Pulmonary artery endothelial cell (primary cell): ENCODE measurements around the gene HADHA. TPM values are rescaled to one million over a fixed set of nuclear protein-coding genes. Genes with fewer than 3 reads are reported as not detected.
A peak's percentile ranks its signal among the peaks of the same experiment; 100 is the strongest.

Experiments used
- DNase-seq: peaks from one replicate; pipeline ENCODE4 v3.0.0-alpha.2; 2011; ENCODE audit warnings: low read depth, low spot score
- total RNA-seq: library from RNA; depleted of rRNA; stranded (reverse); fragments of >200 nt; gene quantifications from 2 replicates; pipeline ENCODE4 v1.2.3, GENCODE V29; 2014

HADHA gene
- total RNA-seq, 1 donor from 2014 or later = 200 TPM

DNA sequence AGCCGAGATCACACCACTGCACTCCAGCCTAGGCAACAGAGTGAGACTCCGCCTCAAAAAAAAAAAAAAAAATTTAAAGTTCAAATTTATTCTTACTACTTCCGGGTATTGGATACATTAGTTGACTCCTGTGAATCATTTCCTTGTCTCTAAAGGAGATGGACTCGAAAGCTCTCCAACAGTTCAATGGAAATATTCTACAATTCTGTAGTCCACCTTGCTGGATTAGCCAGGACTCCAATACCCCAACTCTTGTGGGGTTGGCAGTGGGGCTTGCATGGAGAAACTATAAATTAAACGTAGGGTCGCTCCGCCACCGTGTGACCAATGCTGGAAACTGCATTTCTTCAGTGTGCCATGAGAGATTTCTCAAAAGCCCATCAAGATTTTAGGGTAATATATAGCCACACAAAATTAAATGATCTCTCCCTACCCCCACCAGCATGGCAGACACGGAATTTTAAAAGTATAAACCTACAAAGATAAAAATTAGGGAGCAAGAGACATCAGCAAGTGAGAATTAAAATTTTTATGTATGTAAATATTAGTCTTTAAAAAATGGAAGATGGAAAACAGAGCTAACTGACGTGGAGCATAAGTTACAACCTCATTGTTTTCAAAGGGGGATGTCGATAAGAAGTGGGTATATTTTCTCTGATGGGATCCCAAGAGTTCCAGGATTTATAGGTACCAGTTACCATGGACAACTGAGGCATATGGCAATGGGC is 99.3 kb downstream of the HADHA start:
- peak; percentile 10 for DNase-seq

DNA sequence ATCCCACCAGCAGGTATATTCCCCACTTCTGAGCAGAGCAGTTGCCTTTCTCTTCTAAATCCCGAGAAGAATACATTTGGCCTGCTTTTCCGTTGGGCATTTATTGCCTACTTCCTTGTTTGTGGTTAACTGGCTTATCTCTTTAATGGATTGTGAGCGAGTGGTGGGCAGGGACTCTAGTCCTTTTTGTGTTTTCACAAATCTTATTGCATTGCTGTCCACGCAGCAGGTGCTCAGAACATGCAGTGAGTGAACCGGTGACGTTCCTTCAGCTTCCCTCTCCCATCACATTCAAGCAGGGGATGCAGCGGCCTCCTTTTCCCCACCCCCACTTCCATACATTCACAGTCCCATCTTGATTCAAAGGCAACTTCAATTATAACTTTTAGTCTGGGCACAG is 100.4 kb downstream of the HADHA start:
- DNase-seq = no peak

GRCh38 chr2:26141145-26141769 is 103.2 kb downstream of the HADHA start:
- DNase-seq = no peak

Other genes with a start within 250 kb of the HADHA start
- gene RAB10, start 210.5 kb downstream of the HADHA start, total RNA-seq = 71.9 and 123 TPM in 2 replicates
- gene GAREM2, start 71.5 kb downstream of the HADHA start, total RNA-seq = 0.46 and 0.92 TPM in 2 replicates
- gene HADHB, start 307 bp upstream of the HADHA start, total RNA-seq = 93.7 and 93.9 TPM in 2 replicates
- 17.9 and 22.2 TPM in 2 replicates for gene SELENOI, start 101.5 kb upstream of the HADHA start, total RNA-seq
- gene ADGRF3, start 102.2 kb upstream of the HADHA start, total RNA-seq = 0.04 TPM in 1 of 2 replicates, not detected in the other
- gene DRC1, start 157.3 kb upstream of the HADHA start, total RNA-seq = 0.13 and 0.18 TPM in 2 replicates
- gene OTOF, start 233.5 kb upstream of the HADHA start, total RNA-seq = 0.26 TPM in 1 of 2 replicates, not detected in the other